Measurements from ENCODE around the gene REV3L. TPM values are rescaled to one million over a fixed set of nuclear protein-coding genes. Genes with fewer than 3 reads are reported as not detected.
"Not testable (repeated sequence)": the region's sequence is repeated elsewhere in the genome, so short reads cannot be mapped to it uniquely, and the experiment has no call there.

The REV3L gene
- total RNA-seq, 1 donor = 54.8 TPM

DNA sequence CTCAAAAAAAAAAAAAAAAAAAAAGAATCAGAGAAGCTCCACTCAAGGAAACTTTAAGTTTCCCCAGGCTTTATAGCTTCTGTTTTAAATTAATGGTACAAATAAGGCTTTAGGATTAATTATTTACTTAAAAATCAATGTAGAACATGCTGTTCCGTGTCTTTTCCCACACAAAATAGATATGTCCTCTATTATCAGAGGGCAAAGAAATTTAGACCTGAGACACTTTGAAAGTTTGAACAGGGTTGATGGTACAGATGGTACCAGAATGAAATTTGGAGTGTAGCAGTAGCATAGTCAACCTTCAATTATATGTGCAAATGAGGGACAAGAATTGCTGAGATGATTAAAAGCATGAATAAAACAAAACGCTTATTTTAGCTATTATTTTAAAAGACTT, 32.2 kb upstream of the REV3L start:
- no peak for DNase-seq (ENCODE audit: low read depth)
- no peak overlapping the region for H3K4me3 ChIP-seq (ENCODE audit: low read depth, low read length)
- TF ChIP-seq, protein P1, sequence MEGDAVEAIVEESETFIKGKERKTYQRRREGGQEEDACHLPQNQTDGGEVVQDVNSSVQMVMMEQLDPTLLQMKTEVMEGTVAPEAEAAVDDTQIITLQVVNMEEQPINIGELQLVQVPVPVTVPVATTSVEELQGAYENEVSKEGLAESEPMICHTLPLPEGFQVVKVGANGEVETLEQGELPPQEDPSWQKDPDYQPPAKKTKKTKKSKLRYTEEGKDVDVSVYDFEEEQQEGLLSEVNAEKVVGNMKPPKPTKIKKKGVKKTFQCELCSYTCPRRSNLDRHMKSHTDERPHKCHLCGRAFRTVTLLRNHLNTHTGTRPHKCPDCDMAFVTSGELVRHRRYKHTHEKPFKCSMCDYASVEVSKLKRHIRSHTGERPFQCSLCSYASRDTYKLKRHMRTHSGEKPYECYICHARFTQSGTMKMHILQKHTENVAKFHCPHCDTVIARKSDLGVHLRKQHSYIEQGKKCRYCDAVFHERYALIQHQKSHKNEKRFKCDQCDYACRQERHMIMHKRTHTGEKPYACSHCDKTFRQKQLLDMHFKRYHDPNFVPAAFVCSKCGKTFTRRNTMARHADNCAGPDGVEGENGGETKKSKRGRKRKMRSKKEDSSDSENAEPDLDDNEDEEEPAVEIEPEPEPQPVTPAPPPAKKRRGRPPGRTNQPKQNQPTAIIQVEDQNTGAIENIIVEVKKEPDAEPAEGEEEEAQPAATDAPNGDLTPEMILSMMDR (IDR thresholded peaks at IDR 0.05; ENCODE audit: insufficient read depth, low read depth, low read length) = no peak

DNA sequence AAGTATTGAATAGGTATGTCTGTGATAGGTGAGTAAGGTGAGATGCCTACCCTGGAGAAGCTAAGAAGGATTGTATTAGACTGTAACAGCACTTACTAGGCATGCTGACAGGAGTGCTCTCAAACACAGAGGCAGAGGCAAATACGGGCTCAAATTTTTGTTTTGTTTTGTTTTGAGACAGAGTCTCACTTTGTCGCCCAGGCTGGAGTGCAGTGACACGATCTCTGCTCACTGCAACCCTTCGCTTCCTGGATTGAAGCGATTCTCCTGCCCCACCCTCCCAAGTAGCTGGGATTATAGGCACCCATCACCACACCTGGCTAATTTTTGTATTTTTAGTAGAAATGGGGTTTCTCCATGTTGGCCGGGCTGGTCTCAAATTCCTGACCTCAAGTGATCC, 31.5 kb upstream of the REV3L start:
- not testable (repeated sequence) for DNase-seq (ENCODE audit: low read depth)

DNA sequence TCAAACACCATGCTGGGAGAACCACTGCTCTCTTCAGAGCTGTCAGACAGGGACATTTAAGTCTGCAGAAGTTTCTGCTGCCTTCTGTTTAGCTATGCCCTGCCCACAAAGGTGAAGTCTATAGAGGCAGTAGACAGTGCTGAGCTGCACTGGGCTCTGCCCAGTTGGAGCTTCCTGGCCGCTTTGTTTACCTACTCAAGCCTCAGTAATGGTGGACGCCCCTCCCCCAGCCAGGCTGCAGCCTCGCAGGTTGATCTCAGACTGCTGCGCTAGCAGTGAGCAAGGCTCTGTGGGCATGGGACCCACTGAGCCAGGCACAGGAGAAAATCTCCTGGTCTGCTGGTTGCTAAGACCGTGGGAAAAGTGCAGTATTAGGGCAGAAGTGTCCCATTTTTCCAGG, 24.2 kb upstream of the REV3L start:
- H3K4me3 ChIP-seq (ENCODE audit: low read depth, low read length); DNase-seq (ENCODE audit: low read depth): not testable (repeated sequence)

More for the DNA sequence above, 31.5 kb upstream of the REV3L start:
- not testable (repeated sequence) for H3K4me3 ChIP-seq (ENCODE audit: low read depth, low read length)

DNA sequence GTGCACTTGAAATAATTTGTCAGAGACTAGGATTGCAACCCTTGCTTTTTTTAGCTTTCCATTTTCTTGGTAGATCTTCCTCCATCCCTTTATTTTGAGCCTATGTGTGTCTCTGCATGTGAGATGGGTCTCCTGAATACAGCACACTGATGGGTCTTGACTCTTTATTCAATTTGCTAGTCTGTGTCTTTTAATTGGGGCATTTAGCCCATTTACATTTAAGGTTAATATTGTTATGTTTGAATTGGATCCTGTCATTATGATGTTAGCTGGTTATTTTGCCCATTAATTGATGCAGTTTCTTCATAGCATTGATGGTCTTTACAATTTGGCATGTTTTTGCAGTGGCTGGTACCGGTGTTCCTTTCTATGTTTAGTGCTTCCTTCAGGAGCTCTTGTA, 22.5 kb upstream of the REV3L start:
- H3K4me3 ChIP-seq (ENCODE audit: low read depth, low read length) = not testable (repeated sequence)

DNA sequence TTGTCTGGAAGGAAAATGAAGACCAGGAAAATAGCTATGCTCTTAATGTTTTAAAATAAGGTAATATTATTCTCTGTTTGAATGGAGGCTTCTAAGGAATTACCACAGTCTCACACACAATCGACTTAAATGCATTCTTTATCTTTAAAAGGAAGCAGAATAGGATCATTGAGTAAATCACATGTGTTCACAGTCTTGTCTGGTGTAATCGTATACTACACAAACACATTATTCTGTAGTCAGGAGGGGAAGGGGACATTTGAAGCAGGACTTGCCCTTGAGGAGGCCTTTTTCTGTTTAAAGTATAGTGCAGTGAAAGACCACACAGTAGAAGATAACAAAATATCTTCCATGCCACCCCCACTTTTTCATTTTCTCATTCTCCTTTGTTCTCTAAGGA, 20.6 kb upstream of the REV3L start:
- no peak overlapping the region for H3K4me3 ChIP-seq (ENCODE audit: low read depth, low read length)
- DNase-seq (ENCODE audit: low read depth) = no peak
- TF ChIP-seq, protein P1 (IDR thresholded peaks at IDR 0.05; ENCODE audit: insufficient read depth, low read depth, low read length) = no peak

More for the DNA sequence above, 22.5 kb upstream of the REV3L start:
- DNase-seq (ENCODE audit: low read depth) = not testable (repeated sequence)

DNA sequence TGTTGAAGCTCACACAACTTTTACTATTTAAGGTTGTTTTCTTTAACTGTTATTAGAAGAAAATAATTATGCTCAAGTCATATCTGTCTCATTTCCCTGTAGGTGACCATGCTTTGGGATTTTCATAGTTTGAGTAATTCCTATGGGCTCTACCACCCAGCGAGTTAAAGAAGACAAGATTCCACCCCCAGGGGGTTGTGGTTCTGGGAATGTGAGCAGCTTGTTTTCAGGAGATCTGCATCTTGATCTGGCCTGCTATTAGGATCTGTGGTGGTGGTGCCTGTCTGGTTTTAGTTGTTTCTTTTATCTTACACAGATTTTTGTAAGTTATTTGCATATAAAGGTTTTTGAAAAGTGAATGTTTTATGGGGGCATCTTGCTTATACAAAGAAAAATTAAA, 20.2 kb upstream of the REV3L start:
- no peak for DNase-seq (ENCODE audit: low read depth)
- TF ChIP-seq, protein P1 (IDR thresholded peaks at IDR 0.05; ENCODE audit: insufficient read depth, low read depth, low read length) = no peak
- H3K4me3 ChIP-seq (ENCODE audit: low read depth, low read length) = no peak overlapping the region

DNA sequence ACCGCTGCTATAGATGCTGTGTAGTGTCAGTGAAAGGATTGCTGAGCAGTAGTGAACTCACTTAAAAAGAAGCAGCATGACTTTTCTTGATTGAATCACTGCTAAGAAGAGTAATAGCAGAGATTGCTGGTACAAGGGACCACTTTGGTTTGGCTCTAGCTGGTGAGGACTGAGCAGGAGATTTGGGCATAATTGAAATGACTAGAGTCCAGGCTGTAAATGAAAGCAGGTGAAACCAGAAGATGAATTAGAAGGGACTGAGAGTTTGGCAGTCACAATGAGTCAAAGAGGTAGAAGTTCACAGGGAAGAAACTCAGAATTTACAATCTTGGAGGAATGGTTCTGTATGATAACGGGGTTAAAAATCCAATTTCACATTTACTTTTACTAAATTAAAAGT, 19.1 kb upstream of the REV3L start:
- H3K4me3 ChIP-seq (ENCODE audit: low read depth, low read length) = no peak overlapping the region
- no peak for DNase-seq (ENCODE audit: low read depth)
- TF ChIP-seq, protein P1 (IDR thresholded peaks at IDR 0.05; ENCODE audit: insufficient read depth, low read depth, low read length) = no peak

DNA sequence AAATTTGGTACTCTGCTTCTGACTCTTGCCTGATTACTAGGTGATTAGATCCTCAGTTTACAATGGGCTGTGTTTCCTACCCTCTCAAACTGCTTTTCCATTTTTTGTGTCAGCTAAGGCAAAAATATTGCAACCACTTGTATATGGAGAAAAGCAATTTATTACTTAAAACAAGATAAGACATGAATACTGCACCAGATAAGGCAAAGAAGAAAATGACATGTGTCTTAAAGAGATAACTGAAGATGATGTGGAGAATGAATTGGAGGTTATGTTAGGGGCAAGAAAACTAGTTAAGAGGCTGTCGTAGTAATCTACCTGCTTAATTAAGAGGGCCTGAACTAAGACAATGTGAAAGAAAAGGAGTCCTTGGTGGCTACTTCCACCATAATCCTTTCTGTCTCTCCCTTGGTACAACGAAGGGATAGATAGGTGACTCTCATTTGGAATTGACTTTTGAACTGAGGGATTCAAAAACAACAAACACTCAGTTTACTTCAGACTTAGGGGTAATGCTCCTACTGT, 16.3 kb upstream of the REV3L start:
- TF ChIP-seq, protein P1 (IDR thresholded peaks at IDR 0.05; ENCODE audit: insufficient read depth, low read depth, low read length) = no peak
- no peak for DNase-seq (ENCODE audit: low read depth)
- no peak overlapping the region for H3K4me3 ChIP-seq (ENCODE audit: low read depth, low read length)
